HEK293T (cell line): Measurements from ENCODE around the gene TNNI3.

Experiments
- CTCF ChIA-PET: fragments of 350-600 bp; formaldehyde crosslinking; extraction: SDS; loops from one replicate; lab custom pipeline; 2021; ENCODE audit warnings: antibody characterized with exemption, inconsistent platforms; lab: Yijun Ruan, JAX
- POLR2A ChIA-PET: fragments of 350-600 bp; formaldehyde crosslinking; extraction: SDS; loops from one replicate; lab custom pipeline; 2020; ENCODE audit warnings: antibody characterized with exemption, inconsistent platforms; lab: Yijun Ruan, JAX
- DNase-seq: peaks from one replicate; pipeline ENCODE4 v3.0.0; 2012; ENCODE audit warnings: mixed read lengths; ENCODE audit errors: extremely low spot score
- ARNT ChIP-seq: fragments of 450-650 bp; IDR thresholded peaks from 2 replicates; pipeline ENCODE4 v1.6.1; 2017; ENCODE audit warnings: mild to moderate bottlenecking
- BHLHE40 ChIP-seq: fragments of 450-650 bp; IDR thresholded peaks from 2 replicates; pipeline ENCODE4 v1.6.1; 2016; ENCODE audit warnings: mild to moderate bottlenecking, moderate library complexity, borderline replicate concordance
- CTBP1 ChIP-seq: fragments of 450-650 bp; IDR thresholded peaks from 2 replicates; pipeline ENCODE4 v1.6.1; 2016; ENCODE audit warnings: borderline replicate concordance
- ELF4 ChIP-seq: fragments of 450-650 bp; IDR thresholded peaks from 2 replicates; pipeline ENCODE4 v1.6.1; 2017; ENCODE audit warnings: antibody characterized with exemption
- FOXA1 ChIP-seq: fragments of 450-650 bp; IDR thresholded peaks from 2 replicates; pipeline ENCODE4 v1.6.1; 2016; ENCODE audit warnings: mild to moderate bottlenecking
- FOXK2 ChIP-seq: fragments of 450-650 bp; IDR thresholded peaks from 2 replicates; pipeline ENCODE4 v1.6.1; 2016; ENCODE audit warnings: mild to moderate bottlenecking
- FOXM1 ChIP-seq: fragments of 450-650 bp; IDR thresholded peaks from 2 replicates; pipeline ENCODE4 v1.6.1; 2017; ENCODE audit warnings: mild to moderate bottlenecking, borderline replicate concordance
- HDGF ChIP-seq: fragments of 450-650 bp; IDR thresholded peaks from 2 replicates; pipeline ENCODE4 v1.6.1; 2017; ENCODE audit warnings: antibody characterized with exemption, borderline replicate concordance
- L3MBTL2 ChIP-seq: fragments of 450-650 bp; conservative IDR thresholded peaks from 2 replicates; pipeline ENCODE4 v1.6.1; 2016; ENCODE audit warnings: mild to moderate bottlenecking
- LEF1 ChIP-seq: fragments of 450-650 bp; IDR thresholded peaks from 2 replicates; pipeline ENCODE4 v1.6.1; 2017; ENCODE audit warnings: mild to moderate bottlenecking, borderline replicate concordance
- NFRKB ChIP-seq: fragments of 450-650 bp; IDR thresholded peaks from 2 replicates; pipeline ENCODE4 v1.6.1; 2016; ENCODE audit warnings: mild to moderate bottlenecking, moderate library complexity
- PKNOX1 ChIP-seq: fragments of 450-650 bp; IDR thresholded peaks from 2 replicates; pipeline ENCODE4 v1.6.1; 2016
- SP1 ChIP-seq: fragments of 450-650 bp; IDR thresholded peaks from 2 replicates; pipeline ENCODE4 v1.6.1; 2017
- SUZ12 ChIP-seq: fragments of 450-650 bp; IDR thresholded peaks from 2 replicates; pipeline ENCODE4 v1.6.1; 2016; ENCODE audit warnings: mild to moderate bottlenecking
- TARDBP ChIP-seq: fragments of 450-650 bp; IDR thresholded peaks from 2 replicates; pipeline ENCODE4 v1.6.1; 2016
- ZNF384 ChIP-seq: fragments of 450-650 bp; IDR thresholded peaks from 2 replicates; pipeline ENCODE4 v1.6.1; 2016

Gene TNNI3

GRCh38 chr19:55178781-55179599 is 21.5 kb upstream of the TNNI3 start:
- TF ChIP-seq FOXK2 (no peak), FOXM1 (peak; percentile 94), ELF4 (no peak; the same call in none of the 2 replicates), SUZ12 (peak; percentile 98), L3MBTL2 (peak; percentile 83), TARDBP (no peak), LEF1 (no peak)
- POLR2A ChIA-PET = interaction anchor here (1.3 to 2.6 kb wide), 2 partner anchors 80 to 228 kb away, joined by 3 to 8 read pairs; partner anchors contain the start of gene PPP6R1
- CTCF ChIA-PET = no interaction called here
- DNase-seq = peak; percentile 85

GRCh38 chr19:55176076-55176475 is 18.5 kb upstream of the TNNI3 start:
- TF ChIP-seq CTBP1 = no peak
- TF ChIP-seq NFRKB = no peak
- no peak for TF ChIP-seq PKNOX1
- no peak for TF ChIP-seq FOXA1
- TF ChIP-seq L3MBTL2 = no peak
- no peak for TF ChIP-seq SP1
- no peak for TF ChIP-seq FOXM1
- no peak for TF ChIP-seq SUZ12
- TF ChIP-seq ZNF384 = no peak
- TF ChIP-seq HDGF = no peak
- no peak for TF ChIP-seq BHLHE40
- TF ChIP-seq FOXK2 = no peak
- no peak for TF ChIP-seq ARNT
- TF ChIP-seq TARDBP = no peak
- CTCF ChIA-PET = no interaction called here
- POLR2A ChIA-PET = interaction anchor here (1.1 to 2.2 kb wide), 2 partner anchors 33 to 40 kb away, joined by 3 to 5 read pairs; partner anchors contain the start of gene PTPRH
- DNase-seq = no peak

- DNase-seq = no peak
- CTCF ChIA-PET = interaction anchor here (1.0 to 1.7 kb wide), 2 partner anchors 9 to 16 kb away, joined by 3 to 5 read pairs; partner anchors contain the start of gene DNAAF3
- POLR2A ChIA-PET = interaction anchor here (1.1 to 2.2 kb wide), 2 partner anchors 34 to 41 kb away, joined by 3 to 5 read pairs; partner anchors contain the start of gene PTPRH
- TF ChIP-seq HDGF (no peak), LEF1 (no peak), PKNOX1 (no peak), SP1 (no peak), CTBP1 (no peak), FOXM1 (no peak), TARDBP (no peak)
These were observed 17.8 kb upstream of the TNNI3 start for GRCh38 chr19:55175117-55175867.

- ChIA-PET POLR2A (interaction anchor here (0.6 to 2.2 kb wide), 6 partner anchors 28 to 106 kb away, joined by 3 to 8 read pairs (median 3); partner anchors contain the start of genes HSPBP1, PPP6R1 and PTPRH), CTCF (interaction anchor here (1.0 to 1.7 kb wide), 2 partner anchors 9 to 15 kb away, joined by 3 to 5 read pairs; partner anchors contain the start of gene DNAAF3)
These were observed 17.0 kb upstream of the TNNI3 start for GRCh38 chr19:55174425-55175116.

GRCh38 chr19:55173714-55174409 is 16.3 kb upstream of the TNNI3 start:
- ChIA-PET POLR2A (interaction anchor here (0.6 to 2.2 kb wide), 7 partner anchors 13 to 106 kb away, joined by 3 to 8 read pairs (median 3); partner anchors contain the start of genes HSPBP1 and PPP6R1), CTCF (interaction anchor here (1.7 kb wide), 1 partner anchor 14 kb away, joined by 5 read pairs; no protein-coding TSS in a partner anchor)
- TF ChIP-seq ELF4 (no peak), ZNF384 (no peak), HDGF (no peak), SUZ12 (no peak), PKNOX1 (no peak), TARDBP (no peak), BHLHE40 (no peak), LEF1 (no peak), NFRKB (no peak), FOXK2 (no peak), SP1 (no peak), CTBP1 (no peak), FOXA1 (no peak), L3MBTL2 (no peak), FOXM1 (no peak), ARNT (no peak)
- peak; percentile 83 for DNase-seq

More at GRCh38 chr19:55174425-55175116, 17.0 kb upstream of the TNNI3 start:
- no peak for DNase-seq
- TF ChIP-seq ZNF384 (no peak), L3MBTL2 (peak; percentile 70), HDGF (no peak)
